ENCODE data around the gene XRCC2.

GRCh38 chr7:152672626-152673025 lies 3.3 kb downstream of the XRCC2 start:
- TF ChIP-seq CTCF (IDR thresholded peaks at IDR 0.05) (no peak), POLR2A (IDR thresholded peaks at IDR 0.05) (no peak)

Data from uterus (tissue), 2 donors.